ENCODE data around the gene GALNT14.

- TF ChIP-seq, protein P1, sequence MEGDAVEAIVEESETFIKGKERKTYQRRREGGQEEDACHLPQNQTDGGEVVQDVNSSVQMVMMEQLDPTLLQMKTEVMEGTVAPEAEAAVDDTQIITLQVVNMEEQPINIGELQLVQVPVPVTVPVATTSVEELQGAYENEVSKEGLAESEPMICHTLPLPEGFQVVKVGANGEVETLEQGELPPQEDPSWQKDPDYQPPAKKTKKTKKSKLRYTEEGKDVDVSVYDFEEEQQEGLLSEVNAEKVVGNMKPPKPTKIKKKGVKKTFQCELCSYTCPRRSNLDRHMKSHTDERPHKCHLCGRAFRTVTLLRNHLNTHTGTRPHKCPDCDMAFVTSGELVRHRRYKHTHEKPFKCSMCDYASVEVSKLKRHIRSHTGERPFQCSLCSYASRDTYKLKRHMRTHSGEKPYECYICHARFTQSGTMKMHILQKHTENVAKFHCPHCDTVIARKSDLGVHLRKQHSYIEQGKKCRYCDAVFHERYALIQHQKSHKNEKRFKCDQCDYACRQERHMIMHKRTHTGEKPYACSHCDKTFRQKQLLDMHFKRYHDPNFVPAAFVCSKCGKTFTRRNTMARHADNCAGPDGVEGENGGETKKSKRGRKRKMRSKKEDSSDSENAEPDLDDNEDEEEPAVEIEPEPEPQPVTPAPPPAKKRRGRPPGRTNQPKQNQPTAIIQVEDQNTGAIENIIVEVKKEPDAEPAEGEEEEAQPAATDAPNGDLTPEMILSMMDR (IDR thresholded peaks at IDR 0.05): no peak
- no peak for TF ChIP-seq EZH2 (IDR thresholded peaks at IDR 0.05)
Observed at GRCh38 chr2:30981510-30981909, 156.7 kb downstream of the GALNT14 start.
